H9 (cell line): ENCODE data around the gene HDAC2. TPM values are rescaled to one million over a fixed set of nuclear protein-coding genes. Genes with fewer than 3 reads are reported as not detected.

Experiments used
- DNase-seq: peaks from one replicate; pipeline ENCODE4 v3.0.0-alpha.2; 2017
- H2AFZ ChIP-seq: one replicate; pipeline ENCODE4 v1.6.1; 2013; ENCODE audit warnings: mild to moderate bottlenecking, low read length, control low read depth, moderate library complexity
- H2AK5ac ChIP-seq: 2 replicates; pipeline ENCODE4 v1.6.1; 2013; ENCODE audit warnings: low read length, control low read depth, mixed read lengths; ENCODE audit not compliant: insufficient read length
- H2BK120ac ChIP-seq: one replicate; pipeline ENCODE4 v1.6.1; 2013; ENCODE audit warnings: low read depth, mild to moderate bottlenecking, low read length, control low read depth, inconsistent platforms; ENCODE audit not compliant: poor library complexity, severe bottlenecking
- H2BK12ac ChIP-seq: 2 replicates; pipeline ENCODE4 v1.6.1; 2013; ENCODE audit warnings: low read length, control low read depth, mixed read lengths, low read depth; ENCODE audit not compliant: insufficient read length
- H2BK15ac ChIP-seq: 2 replicates; pipeline ENCODE4 v1.6.1; 2013; ENCODE audit warnings: low read depth, low read length, control low read depth
- H2BK20ac ChIP-seq: one replicate; pipeline ENCODE4 v1.6.1; 2013; ENCODE audit warnings: low read depth, mild to moderate bottlenecking, low read length, control low read depth, inconsistent platforms; ENCODE audit not compliant: poor library complexity, severe bottlenecking
- H2BK5ac ChIP-seq: 2 replicates; pipeline ENCODE4 v1.6.1; 2013; ENCODE audit warnings: low read length, control low read depth, mixed read lengths; ENCODE audit not compliant: insufficient read length
- H3K14ac ChIP-seq: 2 replicates; pipeline ENCODE4 v1.6.1; 2013; ENCODE audit warnings: low read length, control low read depth; ENCODE audit not compliant: insufficient read depth
- H3K18ac ChIP-seq: 2 replicates; pipeline ENCODE4 v1.6.1; 2013; ENCODE audit warnings: low read depth, mild to moderate bottlenecking, mixed read lengths, low read length, control low read depth; ENCODE audit not compliant: insufficient read length
- H3K23ac ChIP-seq: 2 replicates; pipeline ENCODE4 v1.6.1; 2013; ENCODE audit warnings: low read length, control low read depth, mixed read lengths, low read depth; ENCODE audit not compliant: insufficient read length
- H3K23me2 ChIP-seq: 2 replicates; pipeline ENCODE4 v1.6.1; 2013; ENCODE audit warnings: low read depth, mild to moderate bottlenecking, mixed read lengths, low read length, control low read depth; ENCODE audit not compliant: insufficient read length, poor library complexity, severe bottlenecking
- H3K27ac ChIP-seq: 2 replicates; pipeline ENCODE4 v1.5.1; 2013; ENCODE audit warnings: low read length, control low read depth, mixed read lengths, low read depth; ENCODE audit not compliant: insufficient read length
- H3K27me3 ChIP-seq: 2 replicates; pipeline ENCODE4 v1.6.1; 2013; ENCODE audit warnings: low read length, control low read depth, inconsistent platforms; ENCODE audit not compliant: insufficient read depth
- H3K4ac ChIP-seq: 2 replicates; pipeline ENCODE4 v1.6.1; 2013; ENCODE audit warnings: low read depth, mild to moderate bottlenecking, control low read depth, inconsistent platforms, low read length, moderate library complexity
- H3K4me1 ChIP-seq: 2 replicates; pipeline ENCODE4 v1.6.1; 2013; ENCODE audit warnings: low read length, control low read depth, inconsistent platforms; ENCODE audit not compliant: insufficient read depth
- H3K4me2 ChIP-seq: 2 replicates; pipeline ENCODE4 v1.6.1; 2013; ENCODE audit warnings: low read length, control low read depth, mixed read lengths; ENCODE audit not compliant: insufficient read length, insufficient read depth
- H3K56ac ChIP-seq: 2 replicates; pipeline ENCODE4 v1.6.1; 2013; ENCODE audit warnings: low read depth, mild to moderate bottlenecking, mixed read lengths, low read length, control low read depth; ENCODE audit not compliant: insufficient read length
- H3K79me1 ChIP-seq: 2 replicates; pipeline ENCODE4 v1.6.1; 2013; ENCODE audit warnings: low read depth, mild to moderate bottlenecking, moderate library complexity, low read length, control low read depth, inconsistent platforms; ENCODE audit not compliant: insufficient read depth, poor library complexity, severe bottlenecking
- H3K79me2 ChIP-seq: 2 replicates; pipeline ENCODE4 v1.6.1; 2013; ENCODE audit warnings: low read length, control low read depth, inconsistent platforms; ENCODE audit not compliant: insufficient read depth
- H3K9ac ChIP-seq: 2 replicates; pipeline ENCODE4 v1.6.1; 2013; ENCODE audit warnings: low read length, control low read depth, mixed read lengths; ENCODE audit not compliant: insufficient read length; ENCODE audit errors: extremely low read depth
- H3K9me3 ChIP-seq: one replicate; pipeline ENCODE4 v1.6.1; 2013; ENCODE audit warnings: low read depth, low read length, inconsistent platforms; ENCODE audit not compliant: control insufficient read depth
- H3T11ph ChIP-seq: one replicate; pipeline ENCODE4 v1.6.1; 2013; ENCODE audit warnings: mild to moderate bottlenecking, low read length, control low read depth, inconsistent platforms
- H4K20me1 ChIP-seq: one replicate; pipeline ENCODE4 v1.6.1; 2013; ENCODE audit not compliant: control insufficient read depth, insufficient read length, insufficient read depth
- H4K5ac ChIP-seq: 2 replicates; pipeline ENCODE4 v1.6.1; 2013; ENCODE audit warnings: low read depth, mild to moderate bottlenecking, mixed read lengths, low read length, control low read depth; ENCODE audit not compliant: insufficient read length
- H4K8ac ChIP-seq: replicated peaks from 2 replicates; pipeline ENCODE4 v1.6.1; 2013; ENCODE audit warnings: low read length, control low read depth, mixed read lengths, low read depth; ENCODE audit not compliant: insufficient read length
- H4K91ac ChIP-seq: 2 replicates; pipeline ENCODE4 v1.6.1; 2013; ENCODE audit warnings: low read depth, mild to moderate bottlenecking, moderate library complexity, mixed read lengths, low read length, control low read depth; ENCODE audit not compliant: insufficient read length
- H3K27ac Mint-ChIP-seq, 3 experiments: 2 replicates in 2 of 3; 3 replicates in 1 of 3; pipeline ENCODE4 v1.8.0; 2020 to 2021; ENCODE audit warnings: mixed read lengths in 3 of 3, mild to moderate bottlenecking in 1 of 3, moderate library complexity in 1 of 3
- H3K27me3 Mint-ChIP-seq: 2 replicates; pipeline ENCODE4 v1.8.0; 2021; ENCODE audit warnings: low read depth, mild to moderate bottlenecking, moderate library complexity, mixed read lengths
- H3K36me3 Mint-ChIP-seq, 3 experiments: 2 replicates in 2 of 3; 3 replicates in 1 of 3; pipeline ENCODE4 v1.8.0; 2020 to 2021; ENCODE audit warnings: low read depth in 3 of 3, mixed read lengths in 3 of 3; ENCODE audit not compliant: insufficient read depth in 1 of 3
- H3K4me1 Mint-ChIP-seq, 2 experiments: 2 replicates each; pipeline ENCODE4 v1.8.0; 2020; ENCODE audit warnings: mixed read lengths in 2 of 2
- H3K4me3 Mint-ChIP-seq, 2 experiments: 2 replicates in 1 of 2; 3 replicates in 1 of 2; pipeline ENCODE4 v1.8.0; 2020 to 2021; ENCODE audit warnings: mild to moderate bottlenecking in 2 of 2, mixed read lengths in 2 of 2, moderate library complexity in 1 of 2
- H3K9me3 Mint-ChIP-seq, 2 experiments: 2 replicates in 1 of 2; 3 replicates in 1 of 2; pipeline ENCODE4 v1.8.0; 2020; ENCODE audit warnings: mild to moderate bottlenecking in 2 of 2, mixed read lengths in 2 of 2, moderate library complexity in 1 of 2
- CTCF ChIP-seq: fragments of 200-600 bp; sonication (generic); conservative IDR thresholded peaks from 3 replicates; pipeline ENCODE4 v1.8.0; 2021; ENCODE audit warnings: antibody characterized with exemption, mild to moderate bottlenecking
- WGBS: extraction: QIAGEN DNeasy Blood & Tissue Kit; methylation state at CpG from one replicate; pipeline ENCODE4 v1.1.7; 2013; ENCODE audit warnings: missing lambda C conversion rate, low lambda C conversion rate, mixed read lengths; ENCODE audit not compliant: insufficient read length; ENCODE audit errors: extremely low coverage; 5-methylcytosine and 5-hydroxymethylcytosine counted together
- total RNA-seq: library from RNA; stranded (reverse); gene quantifications from 2 replicates; pipeline ENCODE4 v1.2.1, GENCODE V29; 2021

HDAC2 gene
- total RNA-seq, 1 experiment from 2014 or later: 330 TPM

GRCh38 chr6:114009192-114009591 lies 38.2 kb upstream of the HDAC2 start:
- Histone ChIP-seq H3K14ac (no peak overlapping the region), H3K9ac (no peak overlapping the region), H2AFZ (no peak overlapping the region), H4K5ac (no peak overlapping the region), H4K91ac (no peak overlapping the region), H3K79me1 (no peaks in the 10 kb centered on the region), H3K18ac (no peak overlapping the region), H3K4me1 (peaks cover 18% of the 10 kb centered on the region; the same call in 1 of the 2 replicates), H3K27me3 (no peaks in the 10 kb centered on the region), H4K20me1 (no peaks in the 10 kb centered on the region), H3K4me2 (no peak overlapping the region), H2BK12ac (no peak overlapping the region), H2BK5ac (no peak overlapping the region), H2BK20ac (no peak overlapping the region), H3K23ac (no peak overlapping the region), H3T11ph (no peak overlapping the region), H4K8ac (no peak overlapping the region), H2BK120ac (no peak overlapping the region), H3K56ac (no peak overlapping the region), H2BK15ac (no peak overlapping the region), H3K27ac (no peak overlapping the region), H2AK5ac (no peak overlapping the region), H3K9me3 (no peaks in the 10 kb centered on the region), H3K23me2 (no peaks in the 10 kb centered on the region), H3K4ac (no peak overlapping the region), H3K79me2 (no peaks in the 10 kb centered on the region)
- WGBS: no CpG with 5 or more reads among the region's 2 CpGs
- peak; percentile 42 for DNase-seq
- H3K4me3 Mint-ChIP-seq: no peak overlapping the region
- peaks cover 0 to 9% (median 2%) of the 10 kb centered on the region in 3 experiments; a peak in 2 of 7 replicates for H3K36me3 Mint-ChIP-seq
- H3K9me3 Mint-ChIP-seq: peaks cover 2 to 3% of the 10 kb centered on the region in 2 experiments; a peak in 3 of 5 replicates
- no peak for TF ChIP-seq CTCF
- peaks cover 16 to 49% of the 10 kb centered on the region in 2 experiments for H3K4me1 Mint-ChIP-seq
- H3K27ac Mint-ChIP-seq: peak overlapping the region in 2 of 3 experiments; percentile 74 to 78; a peak in 4 of 7 replicates
- no peaks in the 10 kb centered on the region for H3K27me3 Mint-ChIP-seq
